Stimulated activated CD4-positive, alpha-beta T cell treated with anti-CD3 and anti-CD28 coated beads, Interleukin-4, amount 100 ng/mL, for 4 hours (primary cell): ENCODE results near the gene RAMP3.
A peak's percentile ranks its signal among the peaks of the same experiment; 100 is the strongest.
"Not testable (repeated sequence)": the region's sequence is repeated elsewhere in the genome, so short reads cannot be mapped to it uniquely, and the experiment has no call there.

Experiments
- DNase-seq, 2 experiments: peaks; one replicate each; pipeline ENCODE4 v3.0.0-alpha.2; 2020

RAMP3 gene, protein sequence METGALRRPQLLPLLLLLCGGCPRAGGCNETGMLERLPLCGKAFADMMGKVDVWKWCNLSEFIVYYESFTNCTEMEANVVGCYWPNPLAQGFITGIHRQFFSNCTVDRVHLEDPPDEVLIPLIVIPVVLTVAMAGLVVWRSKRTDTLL

DNA sequence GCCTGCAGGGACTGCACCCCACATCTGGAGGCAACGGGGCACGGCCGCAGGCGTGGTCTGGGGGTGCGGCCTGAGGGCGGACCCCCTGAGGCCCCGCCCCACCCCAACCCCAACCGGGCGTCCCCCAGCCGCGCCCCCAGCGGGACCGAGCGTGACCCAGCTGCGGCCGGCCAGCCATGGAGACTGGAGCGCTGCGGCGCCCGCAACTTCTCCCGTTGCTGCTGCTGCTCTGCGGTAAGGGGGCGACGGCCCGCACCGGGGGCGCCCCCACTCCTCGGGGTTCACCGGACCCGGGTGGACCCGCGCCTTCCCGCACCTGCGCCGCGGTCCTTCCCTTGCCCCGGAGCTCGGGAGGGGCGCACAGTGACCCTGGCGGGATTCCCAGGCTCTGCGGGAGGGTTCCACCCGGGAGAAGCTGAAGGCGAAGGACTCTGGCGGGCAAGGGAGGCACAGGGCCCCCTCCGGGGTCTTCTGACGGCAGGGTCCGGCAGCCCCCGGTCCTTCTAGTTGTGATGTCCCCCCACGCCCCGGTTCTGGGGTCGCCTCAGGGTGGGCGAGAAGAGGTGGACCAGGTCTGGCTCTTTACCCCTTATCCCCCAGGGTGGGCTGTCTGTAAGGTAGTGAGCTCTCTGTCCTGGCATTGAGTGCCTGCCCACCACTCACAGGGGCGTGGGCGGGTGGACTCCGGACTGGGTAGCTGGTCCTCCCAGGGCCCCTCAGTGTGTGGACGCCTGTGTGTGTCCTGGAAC, at the start of gene RAMP3:
TSS of gene RAMP3 (plus strand) at position 139 of the 749 bp plus-strand sequence. CDS start at position 177, 38 bp downstream.
- no peak for DNase-seq

DNA sequence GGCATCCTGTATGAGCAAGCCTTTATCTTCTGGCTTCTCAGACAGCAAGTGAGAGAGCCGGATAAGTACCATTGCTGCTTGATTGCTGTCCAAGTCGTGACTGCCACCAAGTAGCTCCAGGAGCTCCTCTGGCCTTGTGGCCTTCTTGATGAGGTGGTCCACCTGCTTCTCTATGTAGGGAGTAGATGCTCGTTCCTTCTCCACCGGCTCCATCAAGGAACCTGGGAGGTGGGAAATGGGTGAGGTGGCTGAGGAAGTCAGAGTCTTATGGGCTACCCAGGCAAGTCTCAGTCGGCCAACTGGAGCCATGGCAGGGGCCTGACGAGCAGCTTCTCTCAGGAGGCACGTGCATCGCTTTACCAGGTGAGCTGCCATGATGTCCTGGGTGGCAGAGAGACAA, 48.7 kb upstream of the RAMP3 start:
- no peak for DNase-seq

DNA sequence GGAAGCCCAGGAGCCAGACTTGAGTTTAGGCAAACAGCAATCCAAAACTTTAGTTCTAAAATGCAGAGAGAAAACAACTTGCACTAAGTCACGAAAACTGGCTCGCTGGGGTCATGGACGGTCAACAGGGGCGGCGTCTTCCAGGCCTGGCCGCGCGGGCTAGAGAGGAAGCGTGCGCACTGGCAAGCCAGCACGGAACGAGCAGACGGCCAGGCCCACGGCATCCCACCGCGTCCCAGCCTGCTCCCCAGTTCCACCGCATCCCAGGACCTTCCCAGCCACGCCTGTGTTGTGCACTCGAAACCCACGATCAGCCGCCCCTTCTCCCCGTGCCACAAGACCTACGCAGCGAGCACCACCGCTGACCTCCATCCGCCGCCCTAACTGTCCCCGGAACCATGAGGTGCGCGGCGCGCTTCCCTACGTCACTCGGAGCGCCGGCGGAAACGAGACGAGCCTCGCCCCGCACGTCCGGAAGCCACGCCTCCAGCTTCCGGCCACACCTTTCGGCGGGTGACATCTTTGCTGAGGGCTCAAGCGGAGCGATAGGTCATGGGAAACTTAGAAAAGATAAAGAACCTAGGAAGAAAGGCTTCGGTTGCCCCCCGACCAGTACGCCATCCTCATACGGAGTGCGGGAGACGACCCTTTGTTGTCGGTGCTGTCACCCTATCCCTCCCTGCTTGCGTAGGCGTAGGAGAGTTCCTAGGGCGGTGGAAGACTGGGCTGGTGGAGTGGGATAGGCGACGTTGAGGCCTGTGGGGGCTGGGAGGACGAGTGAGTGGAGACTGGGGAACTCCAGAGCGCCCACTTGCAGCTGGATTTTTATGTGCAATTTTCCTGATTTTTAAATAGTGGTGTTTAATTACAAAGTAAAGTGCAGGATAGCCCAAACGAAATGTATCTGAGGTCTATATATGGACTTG, 46.0 kb upstream of the RAMP3 start, which contains the start of gene TBRG4:
TSS of gene TBRG4 (minus strand) at position 400 of the 926 bp plus-strand sequence. CDS start 2,460 bp downstream, outside the sequence.
- peak; percentile 93 for DNase-seq

DNA sequence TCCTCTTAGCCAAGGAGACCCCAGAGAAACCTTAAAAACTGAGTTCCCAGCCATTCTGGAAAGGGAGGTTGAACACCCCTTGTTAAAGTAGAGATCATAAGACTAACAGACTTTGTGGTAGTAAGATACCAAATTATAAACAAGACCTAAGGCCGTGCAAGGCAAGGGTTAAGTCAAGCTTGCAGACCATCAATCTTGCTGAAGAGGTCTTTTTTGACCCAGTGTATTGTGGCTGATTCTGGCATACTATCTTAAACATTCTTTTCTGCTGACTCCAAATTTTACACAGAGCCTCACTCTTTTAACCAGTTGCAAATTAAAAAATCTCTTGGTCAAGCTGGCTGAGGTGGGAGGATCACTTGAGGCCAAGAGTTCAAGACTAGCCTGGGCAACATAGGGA, 44.9 kb upstream of the RAMP3 start:
- DNase-seq: no peak

DNA sequence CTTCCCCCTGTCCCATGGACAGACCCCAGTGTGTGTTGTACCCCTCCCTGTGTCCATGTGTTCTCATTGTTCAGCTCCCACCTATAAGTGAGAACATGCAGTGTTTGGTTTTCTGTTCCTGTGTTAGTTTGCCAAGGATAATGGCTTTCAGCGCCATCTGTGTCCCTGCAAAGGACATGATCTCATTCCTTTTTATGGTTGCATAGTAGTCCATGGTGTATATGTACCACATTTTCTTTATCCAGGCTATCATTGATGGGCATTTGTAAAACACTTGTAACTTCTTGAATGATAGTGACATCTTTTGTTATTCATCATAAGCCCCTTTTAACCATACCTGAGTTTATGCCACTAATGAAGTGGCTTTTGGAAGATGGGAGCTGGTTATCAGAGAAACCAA, 43.3 kb upstream of the RAMP3 start:
- DNase-seq: not testable (repeated sequence)

DNA sequence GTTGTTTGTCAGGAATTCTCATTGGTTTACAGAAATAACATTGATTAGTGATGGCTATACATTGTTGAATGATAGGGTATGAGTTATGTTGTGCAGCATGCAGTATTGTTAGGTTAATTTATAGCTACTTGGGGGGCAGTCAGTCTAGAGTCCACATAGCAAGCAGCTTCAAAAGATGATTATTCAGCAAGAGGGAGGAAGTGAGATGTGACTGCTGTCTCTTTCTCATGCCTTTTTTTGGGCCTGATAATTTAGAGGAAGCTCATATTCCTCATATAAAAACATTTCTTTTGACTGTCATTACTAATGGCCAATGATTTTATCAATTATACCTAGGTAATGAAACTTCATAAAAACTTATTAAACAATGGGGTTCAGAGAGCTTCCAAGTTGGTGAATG, 42.7 kb upstream of the RAMP3 start:
- DNase-seq: no peak

DNA sequence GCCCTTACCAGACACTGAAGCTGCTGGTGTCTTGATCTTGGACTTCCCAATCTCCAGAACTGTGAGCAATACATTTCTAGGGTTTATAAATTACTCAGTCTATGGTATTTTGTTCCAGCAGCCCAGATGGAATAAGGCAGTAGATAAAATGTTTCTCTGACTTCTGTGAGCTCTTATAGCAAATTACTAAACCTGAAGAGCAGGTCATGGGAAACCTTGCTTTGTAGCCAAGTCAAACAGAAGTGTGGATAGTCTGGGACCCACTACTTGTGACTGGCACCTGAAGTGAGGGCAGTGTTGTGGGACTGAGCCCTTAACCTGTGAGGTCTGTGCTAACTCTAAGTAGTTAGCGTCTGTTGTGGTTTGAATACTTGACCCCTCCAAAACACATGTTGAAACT, 41.5 kb upstream of the RAMP3 start:
- no peak for DNase-seq

DNA sequence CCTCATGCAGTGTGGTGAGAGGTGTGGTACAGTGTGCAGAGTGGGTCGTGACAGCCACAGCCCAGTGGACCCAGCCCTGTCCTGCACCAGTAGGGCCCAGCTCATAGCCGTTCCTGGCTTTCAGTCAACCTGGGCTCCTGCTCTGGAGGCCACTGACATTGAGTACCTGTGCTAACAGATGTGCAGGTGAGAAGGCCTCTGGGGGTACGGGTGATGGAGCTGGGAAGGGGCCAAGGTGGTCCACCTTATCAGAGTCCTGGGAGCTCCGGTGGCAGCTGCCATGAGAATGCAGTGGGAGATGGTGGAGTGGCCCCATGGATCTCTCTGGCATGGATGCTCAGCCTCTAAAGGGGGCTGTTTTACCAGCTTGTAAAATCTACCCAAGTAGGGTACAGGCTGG, 40.0 kb upstream of the RAMP3 start:
- DNase-seq: no peak

DNA sequence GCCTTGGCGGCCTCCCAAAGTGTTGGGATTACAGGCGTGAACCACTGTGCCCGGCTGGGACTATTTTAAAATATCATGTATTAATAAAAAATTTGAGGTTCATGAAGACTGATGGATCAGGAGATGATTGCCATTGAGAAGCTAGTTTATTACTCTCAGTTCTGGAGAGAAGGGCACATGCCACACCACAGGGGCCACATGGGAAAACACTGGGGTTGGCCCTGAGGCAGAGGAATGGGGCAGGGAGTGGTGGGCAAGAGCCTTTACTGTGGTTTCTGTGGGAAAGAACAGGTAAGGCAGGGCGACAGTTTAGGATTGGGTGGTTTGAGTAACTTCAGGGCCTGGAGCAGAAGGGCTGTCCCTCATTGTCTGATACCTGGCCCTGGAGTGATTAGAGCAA, 39.3 kb upstream of the RAMP3 start:
- DNase-seq: no peak

DNA sequence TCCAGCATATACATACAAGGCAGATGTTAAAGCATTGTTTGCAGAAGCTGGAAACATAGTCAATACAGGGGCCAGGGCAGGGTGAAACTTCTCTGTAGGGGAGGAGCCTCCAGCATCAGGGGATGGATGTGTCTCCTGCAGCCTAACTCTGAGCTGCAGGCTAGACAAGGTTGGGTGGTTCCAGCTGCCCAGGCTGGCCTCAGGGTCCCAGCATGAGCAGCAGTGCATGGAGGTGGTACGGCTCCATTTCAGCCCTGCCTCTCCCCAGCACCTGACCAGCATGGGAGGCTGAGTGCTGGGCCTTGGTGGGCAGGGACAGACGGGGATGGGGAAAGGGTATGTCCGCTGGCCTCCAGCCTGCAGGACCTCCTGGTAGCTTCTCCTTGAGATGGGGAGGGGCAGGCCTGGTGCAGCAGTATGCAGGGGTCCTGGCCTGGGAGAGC, 38.7 kb upstream of the RAMP3 start:
- no peak for DNase-seq

DNA sequence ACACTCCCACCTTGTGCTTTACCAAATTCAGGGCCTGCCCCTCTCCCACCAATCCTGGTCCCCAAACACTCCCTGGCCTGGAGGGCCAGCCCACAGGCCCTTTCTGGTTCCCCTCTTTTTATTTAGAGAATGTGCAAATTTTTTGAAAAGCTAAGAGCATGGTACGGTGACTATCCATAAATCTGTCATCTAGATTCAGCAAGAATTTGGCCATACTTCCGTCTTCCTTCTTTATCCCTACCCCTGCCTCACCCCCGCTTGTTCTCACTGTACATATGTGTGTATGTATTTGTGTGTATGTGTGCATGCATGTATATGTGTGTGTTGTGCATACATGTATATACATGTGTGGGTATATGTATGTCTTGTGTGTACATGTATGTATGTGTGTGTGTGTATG, 38.0 kb upstream of the RAMP3 start:
- DNase-seq: no peak

DNA sequence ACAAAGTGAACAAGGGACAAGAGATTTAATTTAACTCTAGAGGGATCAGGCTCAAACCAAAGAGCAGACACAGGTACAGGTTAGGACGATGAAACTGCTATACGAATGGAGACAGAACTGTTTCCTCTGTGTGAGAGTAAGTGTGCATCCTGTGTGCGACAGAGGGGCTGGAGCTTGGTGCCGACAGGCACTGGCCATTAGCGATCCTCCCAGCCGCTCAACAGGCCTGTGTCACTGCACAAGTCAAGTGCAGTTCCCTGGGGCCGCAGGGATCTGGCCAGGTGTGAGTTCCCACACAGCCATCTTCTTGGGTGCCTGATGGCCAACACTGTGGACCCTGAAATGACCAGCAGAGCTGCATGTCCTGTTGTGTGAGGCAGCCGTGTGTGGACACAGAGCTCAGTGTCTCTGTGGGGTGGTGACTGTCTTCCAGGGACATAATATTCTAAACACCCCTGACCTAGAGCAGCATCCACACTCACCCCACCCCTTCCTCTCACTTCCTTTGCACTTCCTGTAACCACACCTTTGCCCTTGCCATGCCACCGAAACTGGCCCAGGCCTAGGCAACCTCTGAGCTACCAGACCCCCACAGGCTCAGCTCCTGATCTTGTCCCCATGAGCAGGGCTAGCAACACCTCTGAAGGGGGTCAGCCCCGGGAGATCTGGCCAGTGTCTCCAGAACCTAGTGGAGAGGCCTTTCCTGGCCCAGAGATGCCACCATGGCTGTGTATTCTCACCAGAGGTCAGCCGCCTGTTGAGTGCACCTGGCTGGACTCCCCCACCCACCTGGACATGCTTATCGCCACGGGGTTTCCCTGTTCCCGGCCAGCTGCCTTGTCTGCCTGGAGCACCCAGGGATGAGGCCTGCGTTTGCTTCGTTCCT, 34.4 kb upstream of the RAMP3 start:
- no peak for DNase-seq

DNA sequence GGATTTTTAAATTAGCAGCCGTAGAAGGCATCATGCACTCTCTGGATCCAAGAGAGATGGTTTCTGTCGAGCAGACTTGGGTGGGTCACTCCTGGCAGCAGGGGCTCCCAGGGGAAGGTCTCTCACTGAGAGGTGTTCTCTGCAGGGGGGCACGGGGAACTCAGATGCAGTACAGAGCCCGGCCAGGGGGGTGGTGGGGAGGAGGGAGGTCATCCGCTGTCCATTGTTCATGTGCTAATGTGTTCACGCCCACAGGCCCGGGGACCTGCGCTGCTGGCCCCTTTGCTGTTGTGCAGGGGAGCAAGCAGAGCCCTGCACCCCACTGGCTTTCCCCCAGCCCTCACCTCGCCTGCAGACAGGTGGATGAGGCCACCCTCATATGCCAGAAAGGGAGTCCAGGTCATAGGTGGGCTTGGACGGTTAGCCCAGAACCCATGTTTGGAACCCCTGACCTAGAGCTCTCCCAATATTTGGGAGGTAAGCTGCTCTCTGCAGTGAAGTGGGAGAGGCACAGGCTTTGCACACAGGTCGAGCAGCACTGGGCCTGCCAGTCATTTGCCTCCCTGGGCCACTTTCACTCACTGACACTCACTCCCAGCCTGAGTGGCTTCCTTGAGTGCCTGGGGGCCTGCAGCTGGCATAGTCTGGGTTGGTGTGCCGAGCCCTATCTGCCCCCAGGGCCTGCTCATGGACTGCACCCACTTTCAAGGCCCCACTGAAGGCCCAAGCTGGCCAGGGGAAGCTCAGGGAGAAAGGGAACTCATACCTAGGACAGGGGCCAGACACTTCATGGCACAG, 33.5 kb upstream of the RAMP3 start:
- no peak for DNase-seq

DNA sequence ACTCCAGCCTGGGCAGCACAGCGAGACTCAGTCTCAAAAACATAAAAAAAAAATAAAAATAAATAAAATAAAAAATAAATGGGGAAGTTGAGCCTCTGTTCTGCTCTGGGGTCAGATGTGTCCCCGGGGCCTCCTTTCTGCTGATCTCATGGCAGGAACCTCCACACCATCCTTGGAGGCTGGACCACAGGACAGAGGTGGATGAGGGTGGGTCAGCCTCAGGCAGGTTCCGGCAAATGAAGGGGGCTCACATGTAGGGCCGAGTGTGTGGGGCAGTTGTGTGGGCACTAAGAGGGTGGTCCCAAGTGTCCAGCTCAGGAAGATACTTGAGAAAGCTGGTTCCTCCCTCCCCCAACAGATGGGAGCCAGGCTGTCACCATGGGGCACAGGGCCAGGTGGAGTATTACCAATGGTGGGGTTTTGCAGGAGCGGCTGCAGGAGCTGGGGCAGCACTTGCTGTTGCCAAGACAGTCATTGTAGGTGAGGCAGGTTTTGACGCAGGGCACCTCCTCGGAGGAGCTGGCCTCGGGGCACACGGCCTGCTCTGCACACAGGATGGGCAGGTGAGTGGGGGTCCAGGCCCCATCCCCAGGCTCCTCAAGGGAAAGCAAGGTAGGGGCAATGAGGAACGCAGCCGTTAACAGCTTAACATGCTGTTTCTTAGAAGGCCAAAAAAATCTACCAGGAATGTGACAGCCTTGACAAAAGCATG, 32.2 kb upstream of the RAMP3 start:
- DNase-seq: no peak

DNA sequence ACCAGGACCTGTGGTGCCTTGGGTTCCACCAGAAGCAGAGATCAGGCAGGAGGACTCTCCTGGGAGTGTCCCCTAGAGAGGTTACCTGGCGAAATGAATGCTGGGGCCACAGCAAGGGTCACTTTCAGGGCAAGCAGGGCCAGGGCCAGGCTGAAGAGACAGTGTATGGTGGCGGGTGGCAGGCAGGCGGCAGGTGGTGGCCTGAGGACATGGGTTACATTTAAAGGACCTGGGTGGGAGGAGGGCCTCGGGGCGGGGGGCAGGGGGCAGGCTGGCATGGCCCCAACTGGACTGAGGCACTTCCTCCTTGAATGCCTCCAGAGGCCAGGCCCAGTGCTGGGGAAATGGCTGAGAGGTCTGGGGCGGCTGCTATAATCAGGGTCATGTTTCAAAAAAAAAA, 31.4 kb upstream of the RAMP3 start:
- no peak for DNase-seq

DNA sequence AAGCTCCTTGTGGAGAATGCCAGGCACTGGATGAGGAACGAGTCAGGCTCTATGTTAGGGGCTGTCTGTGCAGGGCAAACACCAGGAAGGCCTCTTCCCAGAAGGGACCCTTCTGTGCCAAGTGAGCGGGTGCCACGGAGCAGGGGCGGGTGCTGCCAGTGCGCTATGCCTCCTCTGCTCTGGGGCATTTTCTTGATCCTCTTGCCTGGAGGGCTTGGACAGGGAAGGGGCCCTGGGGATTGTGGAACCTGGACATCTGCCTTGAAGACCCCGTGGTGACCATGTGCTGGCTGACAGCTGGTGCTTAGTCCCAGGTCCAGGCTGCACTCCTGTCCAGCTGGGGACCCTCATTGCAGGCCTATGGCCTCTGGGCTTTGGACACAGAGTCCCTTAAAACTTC, 30.7 kb upstream of the RAMP3 start:
- no peak for DNase-seq

DNA sequence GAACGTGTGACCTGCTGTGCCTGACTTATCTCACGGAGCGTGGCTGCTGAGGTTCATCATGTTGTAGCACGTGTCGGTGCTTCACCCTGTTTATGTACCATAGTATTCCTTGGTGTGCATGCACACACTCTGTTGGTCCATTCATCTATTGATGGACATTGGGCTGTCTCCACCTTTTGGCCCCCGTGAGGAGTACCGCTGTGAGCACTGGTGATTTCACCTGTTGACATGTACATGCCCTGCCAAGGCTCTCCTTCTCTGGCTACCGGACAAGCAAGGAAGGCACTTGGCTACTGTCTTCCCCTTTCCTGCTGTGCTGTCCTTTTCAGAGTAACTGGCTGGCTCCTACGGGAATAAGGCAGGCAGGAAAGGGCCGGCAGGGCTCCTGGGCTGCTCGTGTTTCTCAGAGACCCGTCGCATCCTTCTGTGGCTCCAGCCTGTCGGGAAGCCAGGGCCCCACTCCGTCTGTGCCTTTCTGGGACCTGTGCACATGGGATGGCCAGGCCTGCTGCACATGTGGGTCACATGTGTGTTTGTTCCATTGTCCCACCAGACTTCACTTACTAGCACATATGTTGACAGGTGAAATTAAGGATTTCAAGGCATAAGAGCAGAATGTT, 28.3 kb upstream of the RAMP3 start:
- DNase-seq: no peak

DNA sequence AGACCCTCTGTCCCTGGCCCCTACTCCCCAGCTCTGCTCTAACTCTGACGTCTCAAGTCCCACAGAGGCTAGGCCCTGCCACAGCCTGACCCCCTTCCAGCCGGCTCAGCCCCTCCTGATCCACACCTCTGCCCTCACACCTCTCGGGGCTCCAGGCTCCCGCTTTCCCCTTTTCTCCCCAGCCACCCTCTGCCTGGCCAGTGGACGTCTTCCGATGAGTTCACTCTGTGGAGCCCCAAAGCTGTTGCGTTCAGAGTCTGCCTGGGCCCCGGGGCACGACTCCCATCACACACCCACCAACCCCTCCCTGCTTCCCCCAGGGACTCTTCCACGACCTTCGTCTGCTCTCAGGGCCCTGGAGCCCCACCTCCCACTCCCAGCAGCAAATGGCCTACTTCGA, 27.7 kb upstream of the RAMP3 start:
- DNase-seq: no peak

DNA sequence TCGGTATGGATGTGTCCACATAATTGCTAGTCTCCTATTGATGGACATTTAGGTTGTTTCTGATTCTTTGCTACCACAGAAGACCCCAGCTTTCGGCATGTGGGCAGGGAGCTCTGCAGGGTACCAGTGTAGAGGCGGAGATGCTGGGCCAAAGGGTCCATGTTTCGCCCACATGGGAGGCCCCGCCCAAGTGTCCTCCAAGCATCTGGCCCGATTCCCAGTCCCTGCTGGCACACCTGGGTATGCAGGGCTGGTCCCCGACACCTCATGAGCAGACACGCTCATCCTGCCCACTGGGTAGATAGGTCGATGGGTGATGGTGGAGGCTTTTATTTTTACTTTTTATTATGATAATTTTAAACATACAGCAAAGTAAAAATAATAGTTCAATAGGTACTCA, 26.7 kb upstream of the RAMP3 start:
- DNase-seq: no peak

DNA sequence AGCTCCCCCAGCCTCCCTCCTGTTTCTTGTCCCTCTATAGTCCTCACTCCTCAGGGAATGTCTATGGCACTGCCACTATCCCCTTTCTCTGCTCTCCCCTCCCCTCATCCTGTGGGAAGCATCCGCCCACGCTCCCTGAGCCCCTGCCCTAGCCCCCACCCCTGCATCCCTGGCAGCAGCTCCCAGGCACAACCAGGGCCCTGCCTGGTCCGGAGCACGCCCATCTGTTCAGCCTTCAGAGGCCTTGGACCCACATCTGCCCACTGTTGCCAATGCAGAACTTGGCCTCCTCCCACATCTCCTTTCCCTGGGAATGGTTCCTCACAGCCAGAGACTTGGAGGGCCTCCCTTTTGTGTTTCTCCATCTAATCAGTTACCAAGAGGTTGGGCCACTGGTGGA, 25.7 kb upstream of the RAMP3 start:
- no peak for DNase-seq
